Cortex of kidney (tissue), 1 donor: ENCODE data around the gene GALNS.

Source experiments
- DNase-seq: peaks from one replicate; lab custom pipeline; 2025; lab: John Stamatoyannopoulos, UW

GALNS gene

DNA sequence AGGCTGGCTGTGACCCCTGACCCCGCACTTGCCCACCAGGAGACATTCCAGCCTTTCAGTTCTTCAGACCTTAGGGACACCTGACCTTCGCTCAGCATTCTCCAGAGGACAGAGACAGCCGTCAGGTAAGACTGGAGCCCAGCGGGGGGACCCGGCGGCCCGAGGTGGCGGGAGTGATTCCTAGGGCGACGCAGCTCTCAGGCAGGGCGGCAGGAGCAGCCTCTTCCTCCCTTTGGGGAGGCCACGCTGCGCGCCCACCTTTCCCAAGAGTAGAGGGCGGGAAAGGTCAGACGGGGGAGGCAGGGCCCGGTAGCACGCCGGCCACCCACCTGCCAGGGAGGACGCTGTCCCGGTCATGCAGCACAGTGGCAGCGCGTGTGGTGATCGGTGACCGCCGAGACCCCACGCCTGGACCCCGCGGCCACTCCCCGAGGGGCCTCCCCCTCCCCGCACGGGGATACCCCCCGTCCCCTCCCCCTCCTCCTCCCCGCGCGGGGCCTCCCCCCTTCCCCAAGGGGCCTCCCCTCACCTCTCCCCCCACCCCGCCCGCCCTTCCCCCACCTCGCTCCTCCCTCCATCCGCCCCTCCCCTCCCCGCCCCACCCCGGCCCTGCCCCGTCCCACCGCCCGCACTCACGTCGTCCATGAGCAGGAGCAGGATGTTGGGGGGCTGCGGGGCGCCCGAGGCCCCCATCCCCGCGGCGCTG, 472 bp downstream of the GALNS start:
- DNase-seq = no peak

DNA sequence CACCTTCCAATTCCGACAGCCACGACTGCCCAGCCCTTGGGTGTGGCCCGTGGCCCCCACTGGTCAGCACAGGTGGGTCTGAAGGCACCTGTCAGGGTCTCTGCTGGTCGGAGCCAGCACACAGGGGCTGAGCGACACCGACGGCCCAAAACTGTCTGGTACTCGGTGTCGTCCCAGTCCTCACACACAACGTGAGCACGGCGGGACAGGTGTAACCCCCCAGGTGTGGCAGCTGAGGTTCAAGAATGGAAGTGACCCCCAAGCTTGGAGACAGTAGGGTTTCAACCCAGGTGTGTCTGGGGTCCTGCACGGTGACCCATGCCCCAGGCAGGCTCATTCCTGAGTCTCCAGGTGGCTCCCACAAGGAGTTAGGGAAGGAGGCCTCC, 1.0 kb downstream of the GALNS start:
- DNase-seq = no peak

DNA sequence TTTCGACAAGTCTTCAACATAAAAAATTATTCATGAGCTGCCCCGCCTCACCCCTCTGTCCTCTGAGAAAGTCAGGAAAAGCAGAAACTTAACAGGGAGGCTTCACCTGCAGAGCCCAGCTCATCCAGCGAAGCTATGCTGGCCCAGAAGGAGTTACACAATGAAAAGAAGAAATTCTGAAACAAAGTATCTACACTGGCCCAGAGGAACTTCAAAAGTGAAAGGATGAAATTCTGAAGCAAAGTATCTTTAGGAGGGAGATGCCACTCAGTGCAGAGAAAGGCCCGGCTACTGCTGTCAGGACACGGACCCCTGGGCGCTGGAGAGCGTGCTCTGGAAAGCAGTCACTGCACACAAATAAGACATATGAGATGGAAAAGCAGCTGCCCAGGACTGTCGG, 1.6 kb downstream of the GALNS start:
- no peak for DNase-seq

DNA sequence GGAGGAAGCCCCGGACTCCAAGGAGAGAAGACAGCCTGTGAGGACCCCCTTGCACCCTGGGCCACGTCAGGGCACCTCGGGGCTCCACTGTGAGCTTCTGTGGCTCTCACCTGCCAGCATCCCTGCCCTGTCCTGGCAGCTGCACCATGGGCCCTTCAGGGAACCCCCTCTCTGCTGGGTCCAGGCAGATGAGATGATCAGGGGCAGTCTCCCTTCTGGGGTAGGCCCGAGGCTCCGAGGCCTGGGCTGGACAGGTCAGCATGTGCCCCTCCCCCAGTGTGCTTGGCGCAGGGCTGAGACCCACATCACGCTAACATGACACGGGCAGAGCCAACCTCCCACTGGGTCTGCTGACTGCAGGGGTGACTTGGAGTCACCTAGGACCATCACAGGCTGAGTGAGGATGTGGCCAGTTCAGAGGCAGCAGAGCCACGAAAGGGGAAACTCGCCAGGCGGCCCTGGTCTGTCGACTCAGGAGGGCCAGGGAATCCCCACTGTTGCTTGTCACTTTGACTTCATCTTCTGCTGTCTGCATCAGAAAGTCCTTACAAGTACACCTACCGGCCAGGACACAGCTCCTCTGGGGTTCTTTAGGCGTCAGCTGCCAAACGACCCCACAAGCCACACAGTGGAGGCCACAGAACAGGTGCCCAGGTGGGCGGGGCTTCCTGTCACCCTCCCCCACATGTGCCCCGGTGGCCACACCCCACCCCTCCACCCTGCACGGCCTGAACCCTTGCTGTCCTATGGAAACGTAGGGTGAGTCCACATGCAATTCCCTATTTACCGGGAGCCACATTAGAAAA, 2.2 kb downstream of the GALNS start:
- no peak for DNase-seq

DNA sequence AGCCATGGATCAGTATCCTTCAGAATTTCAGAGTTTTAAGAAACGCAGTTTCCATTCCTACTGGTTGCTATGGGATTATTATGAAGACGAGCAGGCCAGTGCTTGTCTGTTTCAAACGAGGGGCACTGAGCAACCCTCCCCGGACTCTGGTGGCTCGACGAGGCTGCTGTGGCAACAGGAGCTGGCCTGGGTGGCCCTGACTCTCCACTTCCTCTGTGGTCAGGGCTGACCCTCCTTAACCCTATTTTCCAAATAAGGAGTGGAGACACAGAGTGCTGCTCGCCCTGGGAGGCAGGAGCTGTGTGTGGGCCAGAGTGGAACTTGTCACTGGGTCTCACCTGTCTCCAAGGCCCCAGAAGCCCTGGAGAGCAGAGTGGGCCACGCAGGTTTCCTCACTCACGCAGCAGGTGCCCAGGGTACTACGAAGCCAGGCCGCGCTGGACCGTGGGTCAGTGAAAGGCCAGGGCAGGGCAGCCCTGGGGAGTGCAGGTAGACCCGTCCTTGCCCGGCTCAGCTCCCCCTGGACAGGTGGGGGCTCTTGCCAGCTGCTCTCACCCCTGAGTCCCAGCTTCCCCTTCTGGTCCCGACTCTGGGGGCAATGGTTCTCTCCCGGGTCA, 3.3 kb downstream of the GALNS start:
- no peak for DNase-seq

DNA sequence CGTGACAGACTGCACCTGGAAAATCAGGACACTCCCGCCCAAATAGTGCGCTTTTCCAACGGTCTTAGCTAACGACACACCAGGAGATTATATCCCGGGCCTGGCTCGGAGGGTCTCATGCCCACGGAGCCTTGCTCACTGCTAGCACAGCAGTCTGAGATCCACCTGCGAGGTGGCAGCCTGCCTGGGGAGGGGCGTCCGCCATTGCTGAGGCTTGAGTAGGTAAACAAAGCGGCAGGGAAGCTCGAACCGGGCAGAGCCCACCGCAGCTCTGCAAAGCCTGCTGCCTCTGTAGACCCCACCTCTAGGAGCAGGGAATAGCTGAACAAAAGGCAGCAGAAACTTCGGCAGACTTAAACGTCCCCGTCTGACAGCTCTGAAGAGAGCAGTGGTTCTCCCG, 5.1 kb downstream of the GALNS start:
- DNase-seq = no peak

DNA sequence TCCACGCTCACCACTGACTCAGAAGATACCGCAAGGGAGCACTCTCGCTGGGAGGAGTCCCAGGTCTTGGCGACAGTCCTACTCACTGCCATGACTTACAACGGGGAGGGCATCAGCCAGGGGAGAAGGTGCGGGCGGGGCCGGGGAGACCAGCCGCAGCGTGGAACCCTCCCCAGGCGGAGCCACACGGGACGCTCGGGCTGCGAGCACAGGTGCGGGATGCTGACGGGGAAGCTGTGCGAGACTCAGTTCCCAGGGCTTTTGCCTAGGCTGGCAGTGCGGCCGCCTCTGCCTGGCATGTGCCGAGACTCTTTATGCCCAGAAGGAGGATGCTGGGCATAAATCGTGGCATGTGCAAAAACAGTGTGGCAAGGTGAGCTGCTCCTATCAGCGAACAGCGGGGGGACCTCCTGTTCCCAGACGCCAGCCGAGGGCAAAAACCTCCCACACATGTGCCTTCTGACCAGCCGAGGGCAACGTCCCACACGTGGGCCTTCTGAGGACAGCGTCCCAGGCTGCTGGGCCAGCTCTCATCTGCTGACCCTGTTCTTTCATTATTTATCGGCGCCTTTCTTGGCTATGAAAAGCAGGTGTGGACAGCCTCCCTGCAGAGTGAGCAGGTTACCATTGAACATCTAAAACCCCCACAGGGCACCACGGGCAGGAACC, 6.1 kb downstream of the GALNS start:
- DNase-seq = no peak

DNA sequence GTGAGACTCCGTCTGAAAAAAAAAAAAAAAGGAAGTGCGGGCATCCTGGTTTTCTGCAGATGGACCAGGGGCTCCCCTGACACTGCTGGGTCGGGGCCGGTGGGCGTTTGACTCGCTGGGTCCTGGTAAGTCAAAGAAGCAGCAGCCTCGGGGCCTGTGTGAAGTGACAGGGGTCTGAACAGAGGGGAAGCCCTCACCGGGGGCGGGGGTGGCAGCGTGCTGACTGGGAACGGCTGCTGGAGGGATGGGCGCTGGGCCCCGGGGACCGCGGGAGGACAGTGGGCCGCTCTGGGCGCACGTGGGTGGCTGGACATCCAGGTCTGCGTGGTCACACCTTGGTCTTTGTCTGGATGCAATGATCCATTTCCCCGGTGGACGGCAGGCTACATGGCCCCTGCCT, 8.2 kb downstream of the GALNS start:
- DNase-seq = no peak

DNA sequence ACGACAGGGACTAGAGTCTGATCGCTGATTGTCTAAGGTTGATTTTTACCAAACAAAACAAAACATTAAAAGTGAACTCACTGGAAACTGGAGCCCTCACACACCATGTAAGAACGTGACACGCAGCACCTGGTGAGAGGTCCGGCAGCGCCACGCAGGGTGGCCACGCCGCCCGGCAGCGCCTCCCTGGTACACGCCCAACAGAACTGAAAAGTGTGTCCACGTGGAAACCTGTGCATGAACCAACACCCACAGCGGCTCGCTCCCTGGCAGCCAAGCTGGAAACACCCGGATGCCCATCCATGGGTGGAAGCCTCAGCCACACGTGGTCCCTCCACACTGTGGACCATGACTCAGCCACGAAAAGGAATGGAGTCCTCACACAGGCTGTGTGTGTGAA, 9.1 kb downstream of the GALNS start:
- DNase-seq = no peak

DNA sequence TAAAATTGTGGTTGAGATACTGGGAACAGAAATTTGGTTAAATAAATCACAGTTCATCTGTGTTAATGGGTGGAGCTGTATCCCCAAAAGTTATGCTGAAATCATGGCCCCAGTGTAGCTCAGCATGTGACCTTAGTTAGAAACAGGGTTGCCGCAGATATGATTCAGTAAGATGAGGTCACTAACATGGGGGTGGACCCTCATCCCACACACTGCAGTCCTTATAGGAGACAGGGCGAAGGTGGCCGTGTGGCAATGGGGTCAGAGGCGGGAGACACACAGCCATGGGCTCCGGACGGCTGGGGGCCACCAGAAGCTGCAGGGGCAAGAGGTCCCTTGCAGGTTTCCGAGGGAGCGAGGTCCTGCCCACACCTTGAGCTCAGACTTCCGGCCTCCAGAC, 10.7 kb downstream of the GALNS start:
- no peak for DNase-seq

DNA sequence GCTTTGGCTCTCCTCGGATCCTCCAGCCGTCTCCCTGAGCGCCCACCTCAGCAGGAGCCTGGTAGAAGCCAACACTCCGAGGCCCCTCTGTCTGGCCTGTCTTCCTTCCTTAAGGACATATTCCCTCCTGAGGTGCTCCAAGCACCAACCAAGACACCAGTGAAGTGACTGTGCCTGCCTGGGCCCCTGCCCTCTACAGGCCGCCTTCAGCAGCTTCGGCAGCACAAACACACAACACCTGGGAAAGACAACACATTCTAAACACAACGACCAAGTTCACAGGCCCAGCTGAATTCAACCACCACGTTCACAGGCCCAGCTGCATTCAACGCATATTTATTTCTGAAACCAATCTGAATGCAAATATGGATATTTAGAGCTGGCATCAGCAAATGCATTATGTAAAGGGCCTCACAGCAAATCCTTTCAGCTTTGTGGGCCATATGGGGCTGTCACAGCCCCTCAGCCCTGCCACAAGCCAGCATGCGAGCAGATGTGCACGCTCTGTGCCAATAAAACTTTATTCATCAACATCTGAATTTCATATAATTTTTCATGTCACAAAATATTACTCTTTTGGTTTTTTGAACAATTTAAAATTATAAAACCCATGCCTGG, 12.2 kb downstream of the GALNS start:
- DNase-seq = no peak

DNA sequence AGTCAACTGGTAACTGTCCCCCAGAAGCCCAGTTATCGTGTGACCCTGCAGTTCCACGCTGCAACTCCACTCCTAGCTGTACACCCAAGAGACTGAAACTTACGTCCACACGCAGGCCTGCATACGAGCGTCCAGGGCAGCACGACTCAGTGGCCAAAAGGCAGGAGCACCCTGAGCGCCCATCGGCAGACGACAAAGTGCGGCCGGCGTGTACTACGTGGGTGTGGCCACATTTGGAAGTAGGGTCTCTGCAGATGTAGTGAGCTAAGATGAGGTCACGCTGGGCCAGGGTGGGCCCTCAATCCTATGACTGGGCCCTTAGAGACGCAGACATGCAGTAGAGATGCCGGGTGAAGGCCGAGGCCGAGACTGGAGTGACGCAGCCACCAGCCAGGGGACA, 13.5 kb downstream of the GALNS start:
- DNase-seq = no peak

DNA sequence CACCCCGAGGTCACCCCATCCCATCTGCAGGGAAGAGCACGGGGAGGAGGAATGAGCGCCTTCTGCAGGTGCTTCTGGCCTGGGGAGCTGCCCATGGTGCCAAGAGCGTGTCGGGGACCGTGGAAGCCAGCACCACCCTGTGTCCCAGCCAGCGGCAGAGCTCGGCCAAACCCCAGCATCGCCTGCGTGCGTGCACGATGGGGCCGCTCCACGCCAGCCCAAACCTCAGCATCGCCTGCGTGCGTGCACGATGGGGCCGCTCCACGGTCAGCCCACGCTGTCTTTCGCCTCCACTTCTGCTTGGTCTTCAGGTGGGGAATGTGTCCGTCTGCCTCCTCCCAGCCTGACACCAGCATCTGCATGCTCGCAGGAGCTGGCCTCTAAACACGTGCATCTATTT, 13.9 kb downstream of the GALNS start:
- no peak for DNase-seq

DNA sequence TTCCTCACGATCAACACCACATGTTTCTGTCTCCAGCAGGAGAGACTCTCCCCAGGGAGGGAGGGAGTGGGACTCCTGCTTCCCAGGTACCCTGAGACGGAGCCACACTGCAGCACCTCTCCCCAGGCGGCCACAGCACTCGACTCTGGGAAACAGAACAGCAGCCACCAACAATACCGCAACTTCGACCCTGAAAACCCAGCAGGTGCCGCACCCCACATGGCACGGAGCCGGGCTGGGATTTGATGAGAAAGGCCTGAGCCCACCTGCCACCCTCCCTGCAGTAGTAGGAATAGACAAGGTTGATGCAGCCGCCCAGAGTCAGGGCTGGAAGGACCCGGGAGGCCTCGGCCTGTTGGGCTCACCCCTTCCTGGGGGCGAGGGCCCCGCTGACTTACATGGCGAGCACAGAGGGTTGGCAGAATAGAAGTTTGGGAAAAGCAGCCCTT, 14.4 kb downstream of the GALNS start:
- DNase-seq = no peak

DNA sequence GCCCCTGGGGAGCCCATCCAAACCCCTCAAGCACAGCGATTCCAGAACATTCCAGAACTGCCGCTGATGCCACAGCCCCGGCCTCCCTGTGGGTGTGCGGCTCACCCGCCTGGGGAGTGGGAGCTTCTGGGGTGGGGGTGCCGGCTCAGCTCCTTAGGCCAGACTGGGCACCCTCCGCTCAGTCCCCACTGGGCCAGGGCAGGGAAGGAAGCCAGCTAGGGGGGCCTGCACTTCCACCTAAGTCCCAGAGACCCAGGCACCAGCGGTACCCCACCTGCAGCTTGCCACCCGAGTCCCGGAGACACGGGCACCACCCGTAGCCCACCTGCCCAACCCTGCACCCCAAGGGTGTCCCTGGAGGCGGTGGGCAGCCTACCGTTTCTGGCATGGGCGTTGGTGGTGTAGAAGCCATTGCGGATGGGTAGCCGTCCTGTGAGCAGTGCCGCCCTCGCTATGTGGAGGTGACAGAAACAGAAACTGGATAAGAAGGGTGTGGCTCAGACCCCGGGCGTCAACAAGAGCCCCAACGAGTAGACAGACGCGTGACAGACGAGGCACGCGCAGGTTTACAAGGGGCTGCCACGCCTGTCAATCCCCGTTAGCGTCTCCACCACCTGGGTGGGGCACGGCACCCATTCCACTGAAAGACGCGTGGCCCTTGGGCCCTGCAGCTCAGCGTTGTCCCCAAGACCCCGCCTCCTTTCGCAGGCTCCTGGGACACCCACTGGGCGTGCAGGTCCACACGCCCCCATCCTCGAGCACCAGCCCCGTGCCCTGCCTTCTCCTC, 15.0 kb downstream of the GALNS start:
- no peak for DNase-seq

DNA sequence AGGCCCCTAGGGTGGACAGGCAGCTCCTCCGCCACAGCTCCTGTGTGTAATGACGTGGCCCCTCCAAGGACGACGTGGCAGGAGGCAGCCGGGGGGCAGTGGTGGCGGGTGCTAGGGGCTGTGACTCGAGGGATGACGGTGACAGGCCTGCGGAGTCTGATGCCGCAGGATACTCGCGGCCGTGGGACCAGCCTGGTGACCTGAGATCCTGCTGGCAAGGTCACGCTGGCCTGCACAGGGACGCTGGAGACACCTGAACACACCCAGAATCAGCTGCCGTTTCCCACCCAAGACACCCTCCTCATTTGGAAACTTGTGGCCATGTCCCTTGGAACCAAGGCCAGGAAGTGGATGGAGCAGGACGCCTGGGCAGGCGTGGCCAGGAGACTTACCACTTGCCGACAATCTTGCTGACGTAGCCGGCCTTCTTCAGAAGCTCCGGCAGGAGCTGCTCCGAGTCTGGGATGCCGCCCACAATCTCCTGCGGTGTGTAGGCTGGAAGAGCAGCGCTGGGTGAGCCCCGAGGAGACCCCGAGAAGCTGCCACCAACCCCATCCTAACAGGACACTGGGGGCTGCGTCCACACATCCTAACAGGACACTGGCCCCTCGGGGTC, 16.0 kb downstream of the GALNS start:
- DNase-seq = no peak

DNA sequence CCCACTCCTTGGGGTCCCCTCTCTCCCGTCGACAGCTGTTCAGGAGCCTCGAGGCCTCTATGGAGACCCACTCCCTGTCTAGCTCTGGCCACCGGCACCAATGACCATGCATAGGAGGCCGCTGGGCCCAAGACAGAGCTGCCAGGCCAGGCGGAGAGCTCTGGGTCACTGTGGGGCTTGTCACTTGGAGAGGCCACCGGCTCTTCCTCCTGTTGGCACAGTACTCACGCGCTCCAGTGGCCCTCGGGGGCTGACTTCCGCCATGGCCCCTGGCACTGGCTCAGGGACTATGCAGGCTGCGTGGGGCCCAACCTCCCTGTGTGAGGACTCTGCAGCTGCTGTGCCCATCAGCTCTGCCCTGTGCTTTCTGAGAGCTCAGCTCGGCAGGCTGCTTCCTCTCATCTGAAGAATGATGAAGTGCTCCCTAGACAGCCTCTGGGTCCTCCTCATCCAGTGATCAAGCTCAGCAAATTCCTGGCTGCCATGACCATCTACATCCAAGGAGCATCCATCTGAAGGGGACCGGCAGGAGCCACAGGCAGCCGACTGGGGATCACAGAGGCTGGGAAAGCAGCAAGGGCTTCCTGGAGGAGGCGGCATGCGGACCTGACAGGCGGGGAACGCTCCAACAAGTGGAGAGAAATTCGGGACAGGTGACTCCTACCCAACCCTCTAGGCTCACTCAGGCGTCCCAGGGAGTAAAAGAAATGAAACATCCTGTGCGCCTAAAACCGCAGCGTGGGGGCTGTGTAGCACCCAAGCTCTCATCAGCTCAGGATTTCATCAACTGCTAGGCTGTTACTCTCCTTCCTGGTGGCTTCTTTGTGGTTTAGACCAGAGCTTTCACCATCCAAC, 16.8 kb downstream of the GALNS start:
- DNase-seq = no peak

DNA sequence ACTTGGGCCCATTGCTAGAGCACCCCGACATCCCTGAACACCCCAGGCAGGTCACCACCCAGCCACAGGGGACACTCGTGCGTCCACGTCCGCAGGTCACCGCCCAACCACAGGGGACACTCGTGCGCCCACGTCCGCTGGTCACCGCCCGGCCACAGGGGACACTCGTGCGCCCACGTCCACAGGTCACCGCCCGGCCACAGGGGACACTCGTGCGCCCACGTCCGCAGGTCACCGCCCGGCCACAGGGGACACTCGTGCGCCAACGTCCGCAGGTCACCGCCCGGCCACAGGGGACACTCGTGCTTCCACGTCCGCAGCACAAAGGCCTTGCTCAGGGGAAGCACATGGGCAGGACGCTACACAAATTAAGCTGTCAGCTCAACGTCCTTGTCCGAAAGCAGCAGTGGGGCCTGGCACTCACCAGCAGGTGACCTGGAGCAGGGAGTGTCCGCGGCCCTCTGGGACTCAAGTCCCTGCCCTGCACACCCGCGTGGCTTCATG, 17.7 kb downstream of the GALNS start:
- DNase-seq = no peak

DNA sequence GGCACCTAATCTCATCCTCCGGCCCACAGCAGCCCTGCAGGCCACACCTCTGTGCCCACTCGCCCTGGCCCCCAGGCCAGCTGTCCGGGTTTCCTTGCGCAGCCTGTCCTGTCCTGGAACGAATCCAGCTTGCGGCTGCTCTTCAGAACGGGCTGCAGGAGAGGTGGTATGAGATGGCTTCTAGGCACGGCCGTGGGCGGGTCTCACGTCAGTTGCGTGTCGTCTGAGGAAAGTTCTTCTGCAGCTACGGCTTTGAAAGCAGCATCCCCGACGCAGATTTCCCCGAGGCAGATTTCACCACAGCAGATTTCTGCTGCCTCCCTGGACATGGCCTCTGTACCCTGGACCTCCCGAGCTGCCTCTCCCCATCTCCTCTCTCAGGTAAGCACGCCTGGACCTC, 18.2 kb downstream of the GALNS start:
- DNase-seq = no peak

DNA sequence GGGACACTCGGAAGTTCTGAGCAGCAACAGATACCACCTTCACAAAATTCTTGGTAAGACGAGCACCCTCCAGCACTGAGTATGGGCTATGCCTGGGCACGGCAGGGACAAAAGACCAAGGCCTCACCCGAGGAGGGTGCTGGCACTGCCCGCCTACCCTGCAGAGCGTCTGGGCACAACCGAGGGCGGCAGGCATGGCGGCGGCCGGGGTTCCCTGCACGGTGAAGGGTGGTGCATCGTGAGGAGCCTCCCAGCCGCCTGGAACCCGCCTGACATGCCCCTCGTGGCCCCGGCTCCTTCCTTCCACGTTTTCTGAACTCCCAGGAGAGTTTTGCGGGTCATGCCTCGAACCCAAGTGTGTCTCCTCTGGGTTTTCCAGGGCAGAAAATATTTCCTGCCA, 18.9 kb downstream of the GALNS start:
- no peak for DNase-seq
